HG02571 (cell line): ENCODE measurements around the gene YWHAQ.
"Not testable (repeated sequence)": the region's sequence is repeated elsewhere in the genome, so short reads cannot be mapped to it uniquely, and the experiment has no call there.

Experiments used
- ATAC-seq: cut with Tn5 transposase; IDR thresholded peaks from one replicate; pipeline ENCODE4 v1.9.1; 2021; ENCODE audit warnings: mild to moderate bottlenecking, moderate library complexity; ENCODE audit not compliant: unreplicated experiment

YWHAQ gene

GRCh38 chr2:9595256-9595655, 35.5 kb downstream of the YWHAQ start:
- not testable (repeated sequence) for ATAC-seq

GRCh38 chr2:9594366-9595054, 36.3 kb downstream of the YWHAQ start:
- no peak for ATAC-seq

GRCh38 chr2:9593925-9594324, 36.9 kb downstream of the YWHAQ start:
- ATAC-seq = no peak

- no peak for ATAC-seq
These were observed 38.1 kb downstream of the YWHAQ start for GRCh38 chr2:9592699-9593098.

GRCh38 chr2:9590641-9591040, 40.2 kb downstream of the YWHAQ start:
- no peak for ATAC-seq

- ATAC-seq = no peak
These were observed 44.3 kb downstream of the YWHAQ start for GRCh38 chr2:9586465-9586864.

- no peak for ATAC-seq
These were observed 45.3 kb downstream of the YWHAQ start for GRCh38 chr2:9585486-9585885.

- not testable (repeated sequence) for ATAC-seq
These were observed 45.9 kb downstream of the YWHAQ start for GRCh38 chr2:9584902-9585301.

- no peak for ATAC-seq
These were observed 48.2 kb downstream of the YWHAQ start for GRCh38 chr2:9582624-9583023.

GRCh38 chr2:9578467-9579235, 52.1 kb downstream of the YWHAQ start:
- no peak for ATAC-seq

GRCh38 chr2:9574331-9574730, 56.5 kb downstream of the YWHAQ start:
- no peak for ATAC-seq

GRCh38 chr2:9573840-9574239, 57.0 kb downstream of the YWHAQ start:
- ATAC-seq = no peak

- no peak for ATAC-seq
These were observed 57.6 kb downstream of the YWHAQ start for GRCh38 chr2:9573013-9573720.

- ATAC-seq = no peak
These were observed 60.4 kb downstream of the YWHAQ start for GRCh38 chr2:9570182-9571060.

- ATAC-seq = no peak
These were observed 65.2 kb downstream of the YWHAQ start for GRCh38 chr2:9565436-9566153.

- ATAC-seq = no peak
These were observed 70.2 kb downstream of the YWHAQ start for GRCh38 chr2:9560628-9561027.

- ATAC-seq = no peak
These were observed 71.8 kb downstream of the YWHAQ start for GRCh38 chr2:9558948-9559381.

GRCh38 chr2:9556121-9556743, 74.6 kb downstream of the YWHAQ start:
- peak; percentile 28 for ATAC-seq

- ATAC-seq = peak; percentile 90
These were observed 75.3 kb downstream of the YWHAQ start, which contains the start of gene ADAM17 for GRCh38 chr2:9555297-9556120. Gene ADAM17, minus strand, starts transcription at chr2:9555830. Its CDS starts 225 bp downstream, at chr2:9555605.
